HG03354 (cell line): ENCODE measurements around the gene PCLO.
"Not testable (repeated sequence)": the region's sequence is repeated elsewhere in the genome, so short reads cannot be mapped to it uniquely, and the experiment has no call there.

Source experiments
- ATAC-seq: cut with Tn5 transposase; IDR thresholded peaks from one replicate; pipeline ENCODE4 v1.9.1; 2021; ENCODE audit warnings: mild to moderate bottlenecking; ENCODE audit not compliant: unreplicated experiment, poor library complexity, severe bottlenecking

Gene PCLO

DNA sequence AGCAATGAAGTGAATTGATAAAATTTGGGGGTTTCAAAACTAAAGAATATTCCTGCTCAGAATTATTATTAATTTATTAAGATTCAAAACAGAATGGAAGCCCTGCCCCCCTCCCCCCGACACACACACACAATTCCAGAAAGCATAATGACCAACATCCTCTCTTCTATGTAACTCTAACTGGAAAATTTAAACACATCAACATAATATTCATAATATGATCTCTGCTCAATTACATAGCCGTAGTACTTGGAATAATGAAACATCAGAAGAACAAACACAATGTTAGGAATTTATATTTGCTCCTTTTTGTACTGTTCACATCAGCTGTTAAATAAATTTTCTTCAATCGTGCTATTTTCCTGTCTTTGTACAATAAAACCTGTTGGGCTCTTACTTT is 20.8 kb downstream of the PCLO start:
- ATAC-seq, result no peak

GRCh38 chr7:83130623-83131545 is 31.8 kb downstream of the PCLO start:
- no peak for ATAC-seq

- ATAC-seq, result no peak
Measured at GRCh38 chr7:83130191-83130590, 32.5 kb downstream of the PCLO start.

DNA sequence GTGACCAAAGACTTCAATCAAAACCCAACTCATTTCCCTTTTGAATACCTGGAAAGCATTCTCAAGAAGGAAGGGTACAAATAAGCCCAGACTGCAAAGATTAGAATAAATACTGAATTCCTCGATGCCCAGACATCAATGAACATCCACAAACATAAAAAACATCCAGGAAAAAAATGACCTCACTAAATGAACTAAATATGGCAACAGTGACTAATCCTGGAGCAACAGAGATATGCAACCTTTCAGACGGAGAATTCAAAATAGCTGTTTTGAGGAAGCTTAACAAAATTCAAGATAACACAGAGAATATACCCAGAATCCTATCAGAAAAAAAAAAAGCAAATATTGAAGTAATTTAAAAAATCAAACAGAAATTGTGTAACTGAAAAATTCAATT is 43.2 kb downstream of the PCLO start:
- no peak for ATAC-seq

DNA sequence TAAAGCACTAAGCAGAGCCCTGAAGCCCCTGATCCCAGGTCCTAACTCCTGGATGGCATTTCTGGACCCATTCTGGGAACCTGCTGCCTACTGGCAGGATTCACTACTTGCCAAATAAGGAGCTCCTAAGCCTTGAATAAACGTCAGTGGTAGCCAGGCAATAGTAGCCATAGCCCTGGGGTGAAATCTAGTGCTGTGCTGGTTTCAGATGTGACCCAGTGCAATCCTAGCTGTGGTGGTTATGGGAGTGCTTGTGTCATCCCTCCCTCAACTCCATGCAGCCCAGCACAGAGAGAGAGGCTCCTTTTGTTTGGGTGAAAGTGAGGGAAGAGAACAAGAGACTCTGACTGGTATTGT is 43.7 kb downstream of the PCLO start:
- no peak for ATAC-seq

- ATAC-seq, result no peak
Measured at GRCh38 chr7:83118347-83119025, 44.2 kb downstream of the PCLO start.

GRCh38 chr7:83117466-83117865 is 45.2 kb downstream of the PCLO start:
- no peak for ATAC-seq

GRCh38 chr7:83111391-83111790 is 51.3 kb downstream of the PCLO start:
- ATAC-seq, result no peak

DNA sequence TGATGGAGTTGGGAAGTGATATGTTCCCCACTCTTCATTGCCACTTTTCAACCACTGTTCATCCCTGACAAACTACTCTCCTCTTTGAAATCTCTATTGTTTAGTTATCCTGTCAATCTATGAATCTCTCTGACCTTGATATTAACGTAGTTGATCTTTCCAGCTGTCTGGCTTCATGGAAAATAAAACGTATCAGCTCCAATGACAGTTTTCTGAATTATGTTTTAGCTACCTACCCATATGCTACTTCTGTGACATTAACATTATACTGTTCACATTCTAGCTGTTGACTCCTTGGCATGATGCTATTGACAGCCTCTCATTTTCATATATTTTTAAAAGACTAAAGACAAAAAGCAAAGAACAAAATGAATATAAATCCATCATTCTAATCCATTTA is 53.3 kb downstream of the PCLO start:
- no peak for ATAC-seq

GRCh38 chr7:83105948-83106347 is 56.7 kb downstream of the PCLO start:
- ATAC-seq, result no peak

GRCh38 chr7:83105063-83105462 is 57.6 kb downstream of the PCLO start:
- no peak for ATAC-seq

- ATAC-seq, result no peak
Measured at GRCh38 chr7:83101530-83101929, 61.2 kb downstream of the PCLO start.

GRCh38 chr7:83096065-83096580 is 66.6 kb downstream of the PCLO start:
- no peak for ATAC-seq

DNA sequence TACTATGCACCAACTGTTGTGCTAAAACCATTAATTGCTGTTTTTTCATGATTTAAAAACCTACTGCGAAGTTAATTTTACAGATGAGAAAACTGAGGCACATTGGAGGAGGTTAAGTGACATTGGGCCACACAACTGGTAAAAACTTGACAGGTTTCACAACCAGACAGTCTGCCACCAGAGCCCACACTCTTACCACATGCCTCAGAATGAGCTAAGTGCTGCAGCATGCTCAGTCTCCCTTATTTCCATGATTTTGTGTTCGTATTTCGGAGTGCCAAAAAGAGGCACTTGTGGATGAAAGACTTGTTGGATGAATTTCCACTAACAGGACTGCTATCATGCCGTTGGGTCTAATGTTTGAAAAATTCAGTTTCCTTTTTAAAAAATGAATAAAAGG is 77.4 kb downstream of the PCLO start:
- ATAC-seq, result no peak

- not testable (repeated sequence) for ATAC-seq
Measured at GRCh38 chr7:83079879-83080278, 82.8 kb downstream of the PCLO start.

GRCh38 chr7:83077328-83077727 is 85.4 kb downstream of the PCLO start:
- no peak for ATAC-seq

- ATAC-seq, result no peak
Measured at GRCh38 chr7:83072576-83073517, 89.8 kb downstream of the PCLO start.

DNA sequence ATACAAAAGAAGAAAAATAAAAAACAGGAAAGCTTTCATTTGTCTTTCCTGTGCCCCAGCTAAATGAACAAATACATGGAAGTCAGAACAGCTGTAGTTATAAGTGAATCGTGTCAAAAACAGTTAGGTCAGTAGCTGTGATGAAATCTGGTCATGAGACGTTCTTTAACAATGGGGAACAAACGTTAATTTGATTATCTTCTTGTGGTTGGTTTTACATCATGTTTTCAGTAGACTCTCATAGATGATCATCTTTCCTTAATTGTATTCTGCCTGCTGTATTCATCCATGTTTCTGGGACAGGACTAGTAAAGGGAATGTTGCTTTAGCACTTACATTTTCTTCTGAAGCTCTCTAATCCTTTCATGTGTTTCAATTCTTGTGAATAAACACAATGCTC is 97.0 kb downstream of the PCLO start:
- ATAC-seq, result no peak

DNA sequence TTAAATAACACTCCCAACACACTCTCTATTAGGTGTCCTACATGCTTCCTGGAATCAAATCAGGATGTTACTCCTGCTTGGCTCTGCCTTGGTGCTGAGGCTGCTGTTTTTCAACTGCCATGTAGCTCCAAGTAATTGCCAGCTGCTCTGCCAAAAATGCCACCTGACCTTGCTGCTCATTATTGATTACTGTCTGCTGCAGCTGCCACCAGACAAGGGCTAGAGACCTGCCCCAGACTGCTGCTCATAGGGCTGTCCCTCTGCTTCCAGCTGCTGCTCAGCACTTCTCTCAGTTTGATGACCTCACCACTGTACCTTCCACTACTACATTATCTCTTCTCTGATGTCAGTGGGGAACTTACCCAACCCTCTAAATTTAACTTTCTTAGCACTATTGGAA is 102.5 kb downstream of the PCLO start:
- ATAC-seq, result no peak

GRCh38 chr7:83058667-83059066 is 104.0 kb downstream of the PCLO start:
- ATAC-seq, result no peak
